Erythroblast (primary cell): ENCODE results near the gene PTPRA.

ENCODE experiments used
- GATA1 ChIP-seq: IDR thresholded peaks from 2 replicates; pipeline ENCODE4 v1.6.1; 2011; ENCODE audit warnings: low read depth, mild to moderate bottlenecking, control low read depth, low read length, moderate library complexity
- POLR2A ChIP-seq: IDR thresholded peaks from 2 replicates; pipeline ENCODE4 v1.6.1; 2011; ENCODE audit warnings: mild to moderate bottlenecking, low read length

- TF ChIP-seq POLR2A (no peak), GATA1 (no peak)
Measured at GRCh38 chr20:2833761-2834160, 39.5 kb upstream of the PTPRA start.
